Keratinocyte (primary cell): ENCODE data around the gene SERGEF. TPM values are rescaled to one million over a fixed set of nuclear protein-coding genes. Genes with fewer than 3 reads are reported as not detected.

Experiments used
- DNase-seq: peaks from one replicate; pipeline ENCODE4 v3.0.0-alpha.2; 2011; ENCODE audit warnings: low read depth, missing footprints, low spot score
- FAIRE-seq: peaks from 2 replicates; lab custom pipeline; 2011; peaks lifted over from hg19 to GRCh38; lab: Jason Lieb, UNC
- H2AFZ ChIP-seq: 2 replicates; pipeline ENCODE4 v1.6.0; 2012; ENCODE audit warnings: low read length, control low read depth, inconsistent platforms; ENCODE audit not compliant: control insufficient read depth
- H3K27ac ChIP-seq: 2 replicates; pipeline ENCODE4 v1.5.1; 2011; ENCODE audit warnings: low read length; ENCODE audit not compliant: control insufficient read depth, insufficient read depth
- H3K27me3 ChIP-seq: 3 replicates; pipeline ENCODE4 v1.6.0; 2011; ENCODE audit warnings: low read length; ENCODE audit not compliant: control insufficient read depth, insufficient read depth; ENCODE audit errors: extremely low read depth
- H3K36me3 ChIP-seq, 2 experiments: 2 replicates in 1 of 2; 3 replicates in 1 of 2; pipeline ENCODE4 v1.5.1; 2011; ENCODE audit warnings: low read length in 2 of 2, mild to moderate bottlenecking in 1 of 2; ENCODE audit not compliant: control insufficient read depth in 2 of 2, insufficient read depth in 2 of 2; ENCODE audit errors: extremely low read depth in 1 of 2
- H3K4me1 ChIP-seq: 3 replicates; pipeline ENCODE4 v1.5.1; 2011; ENCODE audit warnings: low read length; ENCODE audit not compliant: control insufficient read depth, insufficient read depth; ENCODE audit errors: extremely low read depth
- H3K4me2 ChIP-seq: 3 replicates; pipeline ENCODE4 v1.6.0; 2011; ENCODE audit warnings: low read depth, low read length; ENCODE audit not compliant: control insufficient read depth, insufficient read depth; ENCODE audit errors: extremely low read depth
- H3K4me3 ChIP-seq, 3 experiments: fragments of 200-600 bp in 1 of 3; sonication (generic) in 1 of 3; 2 replicates in 2 of 3; 3 replicates in 1 of 3; pipeline ENCODE4 v1.5.1; 2011 to 2016; ENCODE audit warnings: low read length in 3 of 3, mild to moderate bottlenecking in 3 of 3, control low read depth in 2 of 3, inconsistent platforms in 1 of 3, low read depth in 1 of 3, mixed read lengths in 1 of 3, mixed run types in 1 of 3, moderate library complexity in 1 of 3; ENCODE audit not compliant: control insufficient read depth in 2 of 3, insufficient read depth in 2 of 3; ENCODE audit errors: extremely low read depth in 1 of 3
- H3K79me2 ChIP-seq: 2 replicates; pipeline ENCODE4 v1.6.0; 2012; ENCODE audit warnings: low read length; ENCODE audit not compliant: control insufficient read depth, insufficient read depth
- H3K9ac ChIP-seq: 3 replicates; pipeline ENCODE4 v1.6.0; 2011; ENCODE audit warnings: low read length; ENCODE audit not compliant: control insufficient read depth, insufficient read depth; ENCODE audit errors: extremely low read depth
- H3K9me1 ChIP-seq: 3 replicates; pipeline ENCODE4 v1.6.0; 2011; ENCODE audit warnings: low read length; ENCODE audit not compliant: control insufficient read depth, insufficient read depth; ENCODE audit errors: extremely low read depth
- H3K9me3 ChIP-seq: 2 replicates; pipeline ENCODE4 v1.5.1; 2012; ENCODE audit warnings: low read depth, low read length; ENCODE audit not compliant: control insufficient read depth
- H4K20me1 ChIP-seq: 3 replicates; pipeline ENCODE4 v1.6.0; 2011; ENCODE audit warnings: low read length; ENCODE audit not compliant: control insufficient read depth, insufficient read depth; ENCODE audit errors: extremely low read depth
- CTCF ChIP-seq, 3 experiments: IDR thresholded peaks in 1 of 3; conservative IDR thresholded peaks in 1 of 3; optimal IDR thresholded peaks in 1 of 3; 2 replicates in 2 of 3; 3 replicates in 1 of 3; pipeline versions ENCODE3 to v1.5.1; 2011; ENCODE audit warnings: low read length in 3 of 3, mild to moderate bottlenecking in 3 of 3, moderate library complexity in 2 of 3, control low read depth in 1 of 3, inconsistent platforms in 1 of 3; ENCODE audit not compliant: insufficient read depth in 2 of 3; ENCODE audit errors: extremely low read depth in 1 of 3
- EZH2 ChIP-seq: IDR thresholded peaks from one replicate; pipeline ENCODE4 v1.6.1; 2012; ENCODE audit warnings: inconsistent platforms, mild to moderate bottlenecking, low read length, moderate library complexity
- dilution Hi-C: fragments of 300-500 bp; cut with MboI; formaldehyde crosslinking; loops from one replicate; pipeline ENCODE4 v1.7.0; 2020; ENCODE audit warnings: low sequenced_read_pairs; ENCODE audit not compliant: extremely low pct_ligation_motif_present
- polyA plus RNA-seq, 5 experiments: library from polyadenylated mRNA; depleted of rRNA in 3 of 5; stranded (reverse) in 3 of 5; stranded (forward) in 1 of 5; unstranded in 1 of 5; fragments of >200 nt; gene quantifications; 1 replicate in 1 of 5; 2 replicates in 3 of 5; 3 replicates in 1 of 5; pipeline versions ENCODE4 v1.2.1 to v1.2.3, GENCODE V29; 2011 to 2012; ENCODE audit warnings: missing spikeins in 2 of 5, low read depth in 1 of 5, low replicate concordance in 1 of 5

The SERGEF gene
- polyA plus RNA-seq, 1 donor (not counting 4 experiments of a cell fraction or from before 2014, with no cell fraction given) = 15.6 TPM

GRCh38 chr11:17890325-17890724 lies 122.5 kb downstream of the SERGEF start:
- H3K9me3 ChIP-seq = no peaks in the 10 kb centered on the region
- H3K79me2 ChIP-seq = no peaks in the 10 kb centered on the region
- no peak overlapping the region for H3K27ac ChIP-seq
- H3K27me3 ChIP-seq = no peaks in the 10 kb centered on the region
- H2AFZ ChIP-seq = no peak overlapping the region
- no peak overlapping the region for H3K4me2 ChIP-seq
- dilution Hi-C loops = no loop called here
- FAIRE-seq = no peak
- no peak overlapping the region for H3K9ac ChIP-seq
- no peak for DNase-seq
- H3K4me1 ChIP-seq = no peaks in the 10 kb centered on the region
- TF ChIP-seq EZH2 (no peak), CTCF (optimal IDR thresholded peaks at IDR 0.05 in 1 of 3, IDR thresholded peaks at IDR 0.05 in 1 of 3, conservative IDR thresholded peaks at IDR 0.05 in 1 of 3; ENCODE audit: extremely low read depth in 1 of 3, insufficient read depth in 2 of 3, low read length in 3 of 3) (no peak)
- H3K36me3 ChIP-seq = no peaks in the 10 kb centered on the region
- no peak overlapping the region for H3K4me3 ChIP-seq
- no peaks in the 10 kb centered on the region for H4K20me1 ChIP-seq
- H3K9me1 ChIP-seq = no peaks in the 10 kb centered on the region

- no peak for TF ChIP-seq CTCF (optimal IDR thresholded peaks at IDR 0.05 in 1 of 3, IDR thresholded peaks at IDR 0.05 in 1 of 3, conservative IDR thresholded peaks at IDR 0.05 in 1 of 3; ENCODE audit: extremely low read depth in 1 of 3, insufficient read depth in 2 of 3, low read length in 3 of 3)
- TF ChIP-seq EZH2 = no peak
- Histone ChIP-seq H3K79me2 (no peaks in the 10 kb centered on the region), H3K4me2 (no peak overlapping the region), H2AFZ (no peak overlapping the region), H4K20me1 (no peaks in the 10 kb centered on the region), H3K36me3 (no peaks in the 10 kb centered on the region), H3K4me1 (no peaks in the 10 kb centered on the region), H3K9me3 (no peaks in the 10 kb centered on the region), H3K27ac (no peak overlapping the region), H3K9ac (no peak overlapping the region), H3K4me3 (no peak overlapping the region), H3K27me3 (no peaks in the 10 kb centered on the region), H3K9me1 (no peaks in the 10 kb centered on the region)
- dilution Hi-C loops = no loop called here
- DNase-seq (no peak), FAIRE-seq (no peak)
Measured at GRCh38 chr11:17887779-17888178, 125.1 kb downstream of the SERGEF start.
